ENCODE measurements around the gene AIFM2. TPM values are rescaled to one million over a fixed set of nuclear protein-coding genes. Genes with fewer than 3 reads are reported as not detected.
"Not testable (repeated sequence)": the region's sequence is repeated elsewhere in the genome, so short reads cannot be mapped to it uniquely, and the experiment has no call there.

Gene AIFM2
- total RNA-seq, 4 donors from 2014 or later: 13.3 to 21.8 (median 17.2) TPM

GRCh38 chr10:70125918-70126552, 6.6 kb downstream of the AIFM2 start:
- no peak for DNase-seq (ENCODE audit: extremely low spot score)
- WGBS: 77% methylated on average over 4 of the region's 5 CpGs
- no peak overlapping the region for H3K27ac ChIP-seq (replicated peaks in 1 of 4)
- no peaks in the 10 kb centered on the region for H3K9me3 ChIP-seq
- no peaks in the 10 kb centered on the region for H3K27me3 ChIP-seq
- no peak overlapping the region for H3K4me3 ChIP-seq
- peaks cover 0 to 38% (median 34%) of the 10 kb centered on the region in 4 donors for H3K36me3 ChIP-seq
- no peak for TF ChIP-seq POLR2A (IDR thresholded peaks at IDR 0.05; ENCODE audit: low read depth)
- TF ChIP-seq POLR2AphosphoS5 (IDR thresholded peaks at IDR 0.05): no peak
- no peak for TF ChIP-seq CTCF (IDR thresholded peaks at IDR 0.05)
- TF ChIP-seq EP300 (IDR thresholded peaks at IDR 0.05): no peak
- H3K4me1 ChIP-seq: peaks cover 4% of the 10 kb centered on the region in 4 donors
- intact Hi-C loops (cut with DNase I): no loop called here

DNA sequence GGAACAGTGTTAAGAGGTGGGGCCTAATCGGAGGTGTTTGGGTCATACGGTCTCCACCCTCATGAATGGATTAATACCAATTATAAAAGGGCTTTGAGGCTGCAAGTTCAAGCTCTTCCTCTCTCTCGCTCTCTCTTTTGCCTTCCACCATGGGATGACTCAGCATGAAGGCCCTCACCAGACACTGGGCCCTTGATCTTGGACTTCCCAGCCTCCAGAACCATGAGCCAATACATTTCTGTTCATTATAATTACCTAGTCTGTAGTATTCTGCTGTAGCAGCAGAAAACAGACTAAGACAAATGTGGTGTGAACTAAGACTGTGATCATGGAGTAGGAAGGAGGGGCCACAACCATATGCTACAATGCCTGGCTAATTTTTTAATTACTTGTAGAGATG, 7.7 kb downstream of the AIFM2 start:
- Histone ChIP-seq H3K4me3 (no peak overlapping the region), H3K36me3 (peaks cover 4 to 49% (median 46%) of the 10 kb centered on the region in 4 donors), H3K27ac (replicated peaks in 1 of 4) (no peak overlapping the region), H3K9me3 (no peaks in the 10 kb centered on the region), H3K4me1 (no peaks in the 10 kb centered on the region), H3K27me3 (no peaks in the 10 kb centered on the region)
- no peak for TF ChIP-seq POLR2AphosphoS5 (IDR thresholded peaks at IDR 0.05)
- no peak for TF ChIP-seq CTCF (IDR thresholded peaks at IDR 0.05)
- TF ChIP-seq EP300 (IDR thresholded peaks at IDR 0.05): no peak
- no peak for TF ChIP-seq POLR2A (IDR thresholded peaks at IDR 0.05; ENCODE audit: low read depth)
- DNase-seq (ENCODE audit: extremely low spot score): no peak
- 89% methylated on average over 3 of the region's 3 CpGs for WGBS
- intact Hi-C loops (cut with DNase I): no loop called here

DNA sequence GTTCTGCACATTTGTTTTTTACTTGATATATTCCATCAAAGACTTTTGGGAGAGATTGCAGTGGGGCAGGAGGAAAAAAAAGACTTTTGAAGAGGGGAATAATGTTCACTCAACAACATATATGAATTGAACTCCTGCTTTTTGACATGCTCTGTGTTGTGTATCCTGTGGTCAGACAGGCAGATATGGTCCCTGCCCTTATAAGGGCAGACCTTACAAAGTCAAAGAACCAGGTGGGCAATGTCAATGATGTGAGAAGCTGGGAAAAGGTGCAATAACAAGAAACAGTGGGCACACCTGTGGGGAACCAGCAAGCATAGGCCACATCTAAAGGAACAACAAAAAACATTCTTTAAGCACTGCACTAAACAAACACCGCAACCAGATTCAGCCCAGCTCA, 8.2 kb downstream of the AIFM2 start:
- H3K27ac ChIP-seq (replicated peaks in 1 of 4): no peak overlapping the region
- H3K9me3 ChIP-seq: no peaks in the 10 kb centered on the region
- H3K4me1 ChIP-seq: no peaks in the 10 kb centered on the region
- WGBS: 100% methylated on average over 1 of the region's 1 CpG
- intact Hi-C loops (cut with DNase I): no loop called here
- H3K27me3 ChIP-seq: no peaks in the 10 kb centered on the region
- peaks cover 9 to 54% (median 51%) of the 10 kb centered on the region in 4 donors for H3K36me3 ChIP-seq
- DNase-seq (ENCODE audit: extremely low spot score): no peak
- TF ChIP-seq CTCF (IDR thresholded peaks at IDR 0.05) (no peak), POLR2A (IDR thresholded peaks at IDR 0.05; ENCODE audit: low read depth) (no peak), POLR2AphosphoS5 (IDR thresholded peaks at IDR 0.05) (no peak)
- H3K4me3 ChIP-seq: no peak overlapping the region

DNA sequence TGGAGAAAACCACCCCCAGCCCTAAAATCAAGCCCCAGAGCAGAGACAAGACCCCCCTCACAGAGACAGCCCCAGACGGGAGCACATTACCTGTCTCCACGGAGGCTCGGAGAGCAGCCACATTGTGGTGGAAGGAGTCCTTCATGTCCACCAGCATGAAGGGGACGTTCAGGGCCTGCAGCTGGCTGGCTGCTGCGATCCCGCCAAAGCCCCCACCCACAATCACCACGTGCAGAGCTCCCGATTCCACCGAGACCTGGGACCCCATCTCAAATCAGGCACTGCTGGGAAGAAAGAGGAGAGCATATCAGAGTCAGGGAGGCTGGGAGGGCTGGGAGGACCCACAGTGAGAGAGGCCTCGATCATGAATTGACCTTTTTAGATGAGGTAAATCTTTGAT, 8.8 kb downstream of the AIFM2 start:
- intact Hi-C loops (cut with DNase I): no loop called here
- H3K36me3 ChIP-seq: peaks cover 15 to 60% (median 57%) of the 10 kb centered on the region in 4 donors
- no peaks in the 10 kb centered on the region for H3K27me3 ChIP-seq
- H3K4me1 ChIP-seq: no peaks in the 10 kb centered on the region
- no peak overlapping the region for H3K4me3 ChIP-seq
- no peaks in the 10 kb centered on the region for H3K9me3 ChIP-seq
- no peak for TF ChIP-seq POLR2AphosphoS5 (IDR thresholded peaks at IDR 0.05)
- TF ChIP-seq CTCF (IDR thresholded peaks at IDR 0.05): no peak
- TF ChIP-seq POLR2A (IDR thresholded peaks at IDR 0.05; ENCODE audit: low read depth): no peak
- TF ChIP-seq EP300 (IDR thresholded peaks at IDR 0.05): no peak
- no peak for DNase-seq (ENCODE audit: extremely low spot score)
- 78% methylated on average over 7 of the region's 10 CpGs for WGBS
- H3K27ac ChIP-seq (replicated peaks in 1 of 4): no peak overlapping the region

- peaks cover 16 to 61% (median 58%) of the 10 kb centered on the region in 4 donors for H3K36me3 ChIP-seq
- H3K27me3 ChIP-seq; H3K4me3 ChIP-seq; DNase-seq (ENCODE audit: extremely low spot score); intact Hi-C loops (cut with DNase I); H3K9me3 ChIP-seq; H3K4me1 ChIP-seq; H3K27ac ChIP-seq (replicated peaks in 1 of 4): not testable (repeated sequence)
- 96% methylated on average over 8 of the region's 9 CpGs for WGBS
These were observed 9.5 kb downstream of the AIFM2 start for GRCh38 chr10:70123166-70123565.
